Astrocyte of the hippocampus (primary cell): ENCODE results near the gene WNT1.

ENCODE experiments used
- DNase-seq: peaks from one replicate; pipeline ENCODE4 v3.0.0; 2011; ENCODE audit warnings: low read depth, low spot score

The WNT1 gene

GRCh38 chr12:49000346-49000745, 22.2 kb downstream of the WNT1 start:
- no peak for DNase-seq

GRCh38 chr12:49008943-49009342, 30.8 kb downstream of the WNT1 start:
- no peak for DNase-seq

- DNase-seq: no peak
Measured at GRCh38 chr12:49010092-49010668, 32.1 kb downstream of the WNT1 start.

GRCh38 chr12:49012739-49013138, 34.6 kb downstream of the WNT1 start:
- DNase-seq: no peak

GRCh38 chr12:49013428-49013827, 35.3 kb downstream of the WNT1 start:
- DNase-seq: no peak

GRCh38 chr12:49014547-49014946, 36.4 kb downstream of the WNT1 start:
- peak; percentile 38 for DNase-seq

GRCh38 chr12:49015196-49015595, 37.1 kb downstream of the WNT1 start:
- DNase-seq: no peak

- peak; percentile 73 for DNase-seq
Measured at GRCh38 chr12:49017891-49018260, 39.8 kb downstream of the WNT1 start.

GRCh38 chr12:49018261-49019119, 40.4 kb downstream of the WNT1 start, which contains the start of gene PRKAG1:
TSS of gene PRKAG1 (minus strand) at chr12:49018776. CDS start at chr12:49018740, 36 bp downstream.
- peak; percentile 99 for DNase-seq

GRCh38 chr12:49019120-49019430, 41.0 kb downstream of the WNT1 start:
- DNase-seq: no peak

GRCh38 chr12:49019443-49020324, 41.6 kb downstream of the WNT1 start:
- DNase-seq: peak; percentile 47

GRCh38 chr12:49020441-49020840, 42.3 kb downstream of the WNT1 start:
- no peak for DNase-seq

- no peak for DNase-seq
Measured at GRCh38 chr12:49021292-49021915, 43.3 kb downstream of the WNT1 start.

GRCh38 chr12:49022558-49023178, 44.5 kb downstream of the WNT1 start:
- no peak for DNase-seq

GRCh38 chr12:49023812-49024211, 45.7 kb downstream of the WNT1 start:
- DNase-seq: no peak

- DNase-seq: no peak
Measured at GRCh38 chr12:49024543-49024942, 46.4 kb downstream of the WNT1 start.

GRCh38 chr12:49025463-49025862, 47.3 kb downstream of the WNT1 start:
- DNase-seq: no peak

- no peak for DNase-seq
Measured at GRCh38 chr12:49026101-49026500, 48.0 kb downstream of the WNT1 start.

- DNase-seq: no peak
Measured at GRCh38 chr12:49026678-49027480, 48.8 kb downstream of the WNT1 start.

GRCh38 chr12:49027846-49028555, 49.9 kb downstream of the WNT1 start:
- DNase-seq: no peak
